HL-60 (cell line): ENCODE data around the gene PTPN22.

Experiments
- POLR2AphosphoS5 ChIP-seq: IDR thresholded peaks from 2 replicates; pipeline ENCODE4 v1.6.1; 2012; ENCODE audit warnings: low read depth
- SPI1 ChIP-seq: IDR thresholded peaks from 2 replicates; pipeline ENCODE4 v1.6.1; 2012; ENCODE audit warnings: low read depth, mild to moderate bottlenecking, borderline replicate concordance
- TF ChIP-seq, protein P1 (sequence below): IDR thresholded peaks from one replicate; pipeline ENCODE4 v1.5.1; 2011; ENCODE audit warnings: low read length, control low read depth, inconsistent platforms; ENCODE audit not compliant: insufficient read depth

DNA sequence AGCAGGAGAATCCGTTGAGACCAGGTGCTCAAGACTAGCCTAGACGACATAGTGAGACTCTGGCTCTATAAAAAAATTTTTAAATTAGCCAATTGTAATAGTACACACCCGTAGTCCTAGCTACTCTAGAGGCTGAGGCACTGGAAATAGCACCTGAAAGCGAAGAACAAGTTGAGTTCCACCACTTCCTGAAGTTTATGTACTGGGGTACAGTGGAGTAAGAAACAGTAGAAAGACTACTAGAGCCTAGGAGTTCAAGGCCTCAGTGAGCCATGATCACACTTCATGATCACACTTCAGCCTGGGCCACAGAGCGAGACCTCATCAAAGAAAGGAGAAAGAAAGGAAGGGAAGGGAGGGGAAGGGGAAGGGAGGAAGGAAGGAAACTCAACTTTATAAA lies 79.0 kb downstream of the PTPN22 start:
- TF ChIP-seq, protein P1, sequence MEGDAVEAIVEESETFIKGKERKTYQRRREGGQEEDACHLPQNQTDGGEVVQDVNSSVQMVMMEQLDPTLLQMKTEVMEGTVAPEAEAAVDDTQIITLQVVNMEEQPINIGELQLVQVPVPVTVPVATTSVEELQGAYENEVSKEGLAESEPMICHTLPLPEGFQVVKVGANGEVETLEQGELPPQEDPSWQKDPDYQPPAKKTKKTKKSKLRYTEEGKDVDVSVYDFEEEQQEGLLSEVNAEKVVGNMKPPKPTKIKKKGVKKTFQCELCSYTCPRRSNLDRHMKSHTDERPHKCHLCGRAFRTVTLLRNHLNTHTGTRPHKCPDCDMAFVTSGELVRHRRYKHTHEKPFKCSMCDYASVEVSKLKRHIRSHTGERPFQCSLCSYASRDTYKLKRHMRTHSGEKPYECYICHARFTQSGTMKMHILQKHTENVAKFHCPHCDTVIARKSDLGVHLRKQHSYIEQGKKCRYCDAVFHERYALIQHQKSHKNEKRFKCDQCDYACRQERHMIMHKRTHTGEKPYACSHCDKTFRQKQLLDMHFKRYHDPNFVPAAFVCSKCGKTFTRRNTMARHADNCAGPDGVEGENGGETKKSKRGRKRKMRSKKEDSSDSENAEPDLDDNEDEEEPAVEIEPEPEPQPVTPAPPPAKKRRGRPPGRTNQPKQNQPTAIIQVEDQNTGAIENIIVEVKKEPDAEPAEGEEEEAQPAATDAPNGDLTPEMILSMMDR: no peak
- TF ChIP-seq POLR2AphosphoS5 (no peak), SPI1 (no peak)
